Calu3 (cell line): ENCODE results near the gene RIOK2. TPM values are rescaled to one million over a fixed set of nuclear protein-coding genes. Genes with fewer than 3 reads are reported as not detected.

Source experiments
- BruUV-seq: library from RNA; stranded (reverse); fragments of 400-500 nt; replicated peaks from 2 replicates; lab custom pipeline; 2021; lab: Mats Ljungman, UMichigan
- CTCF ChIA-PET: fragments of 300-600 bp; sonication (Branson Sonifier 250); formaldehyde crosslinking; loops from one replicate; lab custom pipeline; 2022; ENCODE audit warnings: antibody characterized with exemption; lab: Charles Lee
- DNase-seq: peaks from one replicate; pipeline ENCODE4 v3.0.0; 2022
- H3K27ac Mint-ChIP-seq: one replicate; pipeline ENCODE4 v1.8.0; 2022; ENCODE audit warnings: mixed read lengths; ENCODE audit not compliant: unreplicated experiment
- H3K27me3 Mint-ChIP-seq: one replicate; pipeline ENCODE4 v1.8.0; 2022; ENCODE audit warnings: mixed read lengths; ENCODE audit not compliant: unreplicated experiment
- H3K36me3 Mint-ChIP-seq: one replicate; pipeline ENCODE4 v1.8.0; 2022; ENCODE audit warnings: mild to moderate bottlenecking, moderate library complexity, mixed read lengths; ENCODE audit not compliant: insufficient read depth, unreplicated experiment
- H3K4me1 Mint-ChIP-seq: one replicate; pipeline ENCODE4 v1.8.0; 2022; ENCODE audit warnings: mild to moderate bottlenecking, low read depth, mixed read lengths; ENCODE audit not compliant: unreplicated experiment
- H3K4me3 Mint-ChIP-seq: one replicate; pipeline ENCODE4 v1.8.0; 2022; ENCODE audit warnings: mild to moderate bottlenecking, low read depth, moderate library complexity, mixed read lengths; ENCODE audit not compliant: unreplicated experiment
- H3K9me3 Mint-ChIP-seq: one replicate; pipeline ENCODE4 v1.8.0; 2022; ENCODE audit warnings: low read depth, mixed read lengths; ENCODE audit not compliant: unreplicated experiment
- CTCF ChIP-seq: fragments of 200-600 bp; IDR thresholded peaks from one replicate; pipeline ENCODE4 v1.8.0; 2022; ENCODE audit warnings: antibody characterized with exemption; ENCODE audit not compliant: unreplicated experiment
- intact Hi-C: fragments of 100-400 bp; cut with micrococcal nuclease; formaldehyde crosslinking; loops from one replicate; pipeline ENCODE4 v1.10.0; 2022; ENCODE audit not compliant: unreplicated experiment
- total RNA-seq: library from RNA; stranded (reverse); gene quantifications from 2 replicates; pipeline ENCODE4 v1.2.3, GENCODE V29; 2022

The RIOK2 gene
- total RNA-seq, 1 experiment from 2014 or later = 28.6 TPM

GRCh38 chr5:97118261-97119006 is 64.6 kb downstream of the RIOK2 start:
- no peak for DNase-seq
- no TSS peak for BruUV-seq
- Mint-ChIP-seq H3K27ac (no peak overlapping the region), H3K27me3 (no peaks in the 10 kb centered on the region), H3K4me3 (no peak overlapping the region), H3K9me3 (no peaks in the 10 kb centered on the region), H3K36me3 (no peaks in the 10 kb centered on the region), H3K4me1 (no peaks in the 10 kb centered on the region)
- intact Hi-C loops = no loop called here
- TF ChIP-seq CTCF = no peak
- CTCF ChIA-PET = interaction anchor here (0.6 kb wide), 2 partner anchors 182 to 647 kb away, joined by 4 to 7 read pairs; no protein-coding TSS in a partner anchor

- Mint-ChIP-seq H3K27me3 (no peaks in the 10 kb centered on the region), H3K4me3 (no peak overlapping the region), H3K27ac (no peak overlapping the region), H3K36me3 (no peaks in the 10 kb centered on the region), H3K9me3 (no peaks in the 10 kb centered on the region), H3K4me1 (no peaks in the 10 kb centered on the region)
- no peak for DNase-seq
- intact Hi-C loops = no loop called here
- no peak for TF ChIP-seq CTCF
- BruUV-seq = no TSS peak
- CTCF ChIA-PET = no interaction called here
These were observed 67.1 kb downstream of the RIOK2 start for GRCh38 chr5:97115932-97116331.

- no peak for TF ChIP-seq CTCF
- Mint-ChIP-seq H3K27me3 (no peaks in the 10 kb centered on the region), H3K36me3 (no peaks in the 10 kb centered on the region), H3K9me3 (no peaks in the 10 kb centered on the region), H3K27ac (no peak overlapping the region), H3K4me3 (no peak overlapping the region), H3K4me1 (no peaks in the 10 kb centered on the region)
- CTCF ChIA-PET = interaction anchor here (0.7 kb wide), 1 partner anchor 97 kb away, joined by 3 read pairs; no protein-coding TSS in a partner anchor
- intact Hi-C loops = no loop called here
- BruUV-seq = no TSS peak
- no peak for DNase-seq
These were observed 70.8 kb downstream of the RIOK2 start for GRCh38 chr5:97112230-97112629.

GRCh38 chr5:97111616-97112015 is 71.4 kb downstream of the RIOK2 start:
- Mint-ChIP-seq H3K27ac (no peak overlapping the region), H3K27me3 (no peaks in the 10 kb centered on the region), H3K9me3 (no peaks in the 10 kb centered on the region), H3K36me3 (no peaks in the 10 kb centered on the region), H3K4me3 (no peak overlapping the region), H3K4me1 (no peaks in the 10 kb centered on the region)
- DNase-seq = no peak
- BruUV-seq = no TSS peak
- intact Hi-C loops = no loop called here
- no peak for TF ChIP-seq CTCF
- CTCF ChIA-PET = no interaction called here
